Endothelial cell (in vitro differentiated cells): ENCODE data around the gene ADRM1. TPM values are rescaled to one million over a fixed set of nuclear protein-coding genes. Genes with fewer than 3 reads are reported as not detected.
A peak's percentile ranks its signal among the peaks of the same experiment; 100 is the strongest.

Source experiments
- DNase-seq: peaks from one replicate; pipeline ENCODE4 v3.0.0; 2021; ENCODE audit warnings: low spot score
- H3K27ac Mint-ChIP-seq: one replicate; pipeline ENCODE4 v1.8.0; 2021; ENCODE audit warnings: mixed read lengths, inconsistent platforms; ENCODE audit not compliant: unreplicated experiment
- H3K27me3 Mint-ChIP-seq: one replicate; pipeline ENCODE4 v1.8.0; 2021; ENCODE audit warnings: mild to moderate bottlenecking, moderate library complexity, mixed read lengths, inconsistent platforms; ENCODE audit not compliant: unreplicated experiment
- H3K36me3 Mint-ChIP-seq: one replicate; pipeline ENCODE4 v1.8.0; 2021; ENCODE audit warnings: mild to moderate bottlenecking, low read depth, mixed read lengths, inconsistent platforms; ENCODE audit not compliant: unreplicated experiment
- H3K4me1 Mint-ChIP-seq: one replicate; pipeline ENCODE4 v1.8.0; 2021; ENCODE audit warnings: mild to moderate bottlenecking, mixed read lengths, inconsistent platforms; ENCODE audit not compliant: unreplicated experiment
- H3K4me3 Mint-ChIP-seq: one replicate; pipeline ENCODE4 v1.8.0; 2021; ENCODE audit warnings: mild to moderate bottlenecking, mixed read lengths, inconsistent platforms; ENCODE audit not compliant: unreplicated experiment
- H3K9me3 Mint-ChIP-seq: one replicate; pipeline ENCODE4 v1.8.0; 2021; ENCODE audit warnings: mixed read lengths, inconsistent platforms; ENCODE audit not compliant: unreplicated experiment
- total RNA-seq: library from RNA; stranded (reverse); fragmentation: NEBNext Ultra II Directional; extraction: Animal tissue kit (Norgen Biotek cat#: 25700); gene quantifications from one replicate; pipeline ENCODE4 v1.2.1, GENCODE V29; 2021; ENCODE audit not compliant: unreplicated experiment
- TF ChIP-seq, protein P1 (sequence below): fragments of 200-600 bp; sonication (generic); IDR thresholded peaks from one replicate; pipeline ENCODE4 v1.5.0; 2021; ENCODE audit warnings: antibody characterized with exemption; ENCODE audit not compliant: unreplicated experiment

The ADRM1 gene
- total RNA-seq, 1 donor from 2014 or later = 132 TPM

DNA sequence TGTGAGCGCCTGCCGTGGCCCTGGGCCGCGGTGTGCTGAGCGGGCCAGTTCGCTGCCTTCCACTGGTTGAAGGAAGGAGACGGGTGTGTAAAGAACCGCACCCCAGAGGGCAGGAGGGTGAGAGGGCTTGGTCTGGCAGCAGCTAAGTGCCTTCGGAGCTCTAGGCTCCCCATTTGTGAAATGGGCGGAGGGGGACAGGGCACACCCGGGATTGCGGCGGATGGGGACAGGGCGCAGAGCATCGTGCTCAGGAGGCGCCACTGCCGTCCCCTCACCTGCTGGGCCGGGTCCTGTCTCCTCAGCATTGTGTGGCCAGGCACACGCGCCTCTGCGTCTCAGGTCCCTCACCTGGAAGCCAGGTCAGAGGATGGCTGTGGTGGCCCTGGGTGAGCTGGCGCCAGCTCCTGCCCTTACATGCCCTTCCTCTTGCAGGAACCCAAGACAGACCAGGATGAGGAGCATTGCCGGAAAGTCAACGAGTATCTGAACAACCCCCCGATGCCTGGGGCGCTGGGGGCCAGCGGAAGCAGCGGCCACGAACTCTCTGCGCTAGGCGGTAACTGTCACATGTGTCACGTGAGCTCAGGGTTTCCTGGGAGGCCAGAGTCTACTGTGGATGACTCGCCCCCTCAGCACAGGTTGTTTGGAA, 3.1 kb downstream of the ADRM1 start:
- Mint-ChIP-seq H3K4me3 (peak overlapping the region; percentile 72), H3K27ac (peak overlapping the region; percentile 17), H3K27me3 (peaks cover 15% of the 10 kb centered on the region), H3K4me1 (peaks cover 18% of the 10 kb centered on the region), H3K9me3 (no peaks in the 10 kb centered on the region), H3K36me3 (peaks cover 21% of the 10 kb centered on the region)
- TF ChIP-seq, protein P1, sequence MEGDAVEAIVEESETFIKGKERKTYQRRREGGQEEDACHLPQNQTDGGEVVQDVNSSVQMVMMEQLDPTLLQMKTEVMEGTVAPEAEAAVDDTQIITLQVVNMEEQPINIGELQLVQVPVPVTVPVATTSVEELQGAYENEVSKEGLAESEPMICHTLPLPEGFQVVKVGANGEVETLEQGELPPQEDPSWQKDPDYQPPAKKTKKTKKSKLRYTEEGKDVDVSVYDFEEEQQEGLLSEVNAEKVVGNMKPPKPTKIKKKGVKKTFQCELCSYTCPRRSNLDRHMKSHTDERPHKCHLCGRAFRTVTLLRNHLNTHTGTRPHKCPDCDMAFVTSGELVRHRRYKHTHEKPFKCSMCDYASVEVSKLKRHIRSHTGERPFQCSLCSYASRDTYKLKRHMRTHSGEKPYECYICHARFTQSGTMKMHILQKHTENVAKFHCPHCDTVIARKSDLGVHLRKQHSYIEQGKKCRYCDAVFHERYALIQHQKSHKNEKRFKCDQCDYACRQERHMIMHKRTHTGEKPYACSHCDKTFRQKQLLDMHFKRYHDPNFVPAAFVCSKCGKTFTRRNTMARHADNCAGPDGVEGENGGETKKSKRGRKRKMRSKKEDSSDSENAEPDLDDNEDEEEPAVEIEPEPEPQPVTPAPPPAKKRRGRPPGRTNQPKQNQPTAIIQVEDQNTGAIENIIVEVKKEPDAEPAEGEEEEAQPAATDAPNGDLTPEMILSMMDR = no peak
- no peak for DNase-seq

DNA sequence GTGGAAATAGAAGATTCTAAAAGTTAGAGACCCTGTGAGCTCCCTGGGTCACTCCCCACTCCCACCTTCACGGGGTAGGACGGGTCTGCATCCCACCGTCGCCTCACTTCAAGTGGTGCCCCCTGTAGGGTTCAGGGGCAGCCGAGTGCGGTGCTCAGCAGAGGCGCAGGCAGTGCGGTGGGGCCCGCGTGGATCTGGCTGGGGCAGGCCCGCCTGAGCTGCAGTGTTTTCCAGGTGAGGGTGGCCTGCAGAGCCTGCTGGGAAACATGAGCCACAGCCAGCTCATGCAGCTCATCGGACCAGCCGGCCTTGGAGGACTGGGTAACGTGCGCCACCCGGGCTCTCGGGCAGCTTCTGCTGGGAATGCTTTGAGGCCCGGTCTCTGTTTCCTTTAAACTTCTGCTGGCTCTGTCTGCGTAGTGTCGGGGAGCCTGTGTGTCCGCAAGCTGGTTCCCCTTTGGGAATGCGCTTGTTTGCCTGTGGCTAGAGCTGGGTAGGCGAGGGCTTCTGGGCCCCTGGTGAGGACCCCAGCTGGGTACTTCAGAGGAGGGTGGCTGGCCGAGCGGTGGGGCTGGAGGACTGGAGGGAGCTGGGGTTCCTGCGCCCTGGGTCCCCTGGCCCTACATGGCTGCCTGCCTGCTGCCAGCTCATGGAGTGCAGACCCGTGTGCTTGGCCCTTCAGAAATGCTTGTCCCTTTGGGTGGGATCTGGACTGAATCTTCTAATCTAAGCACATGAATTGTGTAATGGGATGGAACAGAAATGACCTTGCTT, 3.8 kb downstream of the ADRM1 start:
- Mint-ChIP-seq H3K27ac (no peak overlapping the region), H3K27me3 (peaks cover 9% of the 10 kb centered on the region), H3K36me3 (peaks cover 19% of the 10 kb centered on the region), H3K4me3 (no peak overlapping the region), H3K4me1 (peaks cover 15% of the 10 kb centered on the region), H3K9me3 (no peaks in the 10 kb centered on the region)
- TF ChIP-seq, protein P1 = no peak
- DNase-seq = no peak

DNA sequence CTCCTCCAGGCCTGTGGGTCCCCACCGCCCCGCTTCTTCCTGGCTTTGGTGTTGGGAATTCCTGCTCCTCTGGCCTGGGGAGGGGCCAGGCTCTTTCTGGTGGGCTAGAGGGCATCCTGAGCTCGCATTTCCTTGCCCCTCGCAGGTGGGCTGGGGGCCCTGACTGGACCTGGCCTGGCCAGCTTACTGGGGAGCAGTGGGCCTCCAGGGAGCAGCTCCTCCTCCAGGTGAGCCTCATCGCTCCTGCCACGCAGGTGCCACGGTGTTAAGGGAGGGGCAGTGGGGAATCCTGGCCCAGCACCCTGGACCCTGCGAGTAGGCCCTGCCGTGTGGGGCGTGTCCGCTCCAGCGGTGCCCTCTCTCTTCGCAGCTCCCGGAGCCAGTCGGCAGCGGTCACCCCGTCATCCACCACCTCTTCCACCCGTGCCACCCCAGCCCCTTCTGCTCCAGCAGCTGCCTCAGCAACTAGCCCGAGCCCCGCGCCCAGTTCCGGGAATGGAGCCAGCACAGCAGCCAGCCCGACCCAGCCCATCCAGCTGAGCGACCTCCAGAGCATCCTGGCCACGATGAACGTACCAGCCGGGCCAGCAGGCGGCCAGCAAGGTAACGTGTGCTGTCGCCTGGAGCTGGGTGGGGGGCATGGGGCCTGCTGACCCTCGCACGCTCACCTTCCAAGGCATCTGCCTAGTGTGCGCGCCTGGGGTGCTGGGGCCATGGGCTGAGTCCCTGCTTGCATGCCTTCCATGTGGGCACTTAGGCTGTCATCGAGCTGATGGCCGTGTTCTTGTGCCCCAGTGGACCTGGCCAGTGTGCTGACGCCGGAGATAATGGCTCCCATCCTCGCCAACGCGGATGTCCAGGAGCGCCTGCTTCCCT, 4.7 kb downstream of the ADRM1 start:
- H3K4me3 Mint-ChIP-seq = no peak overlapping the region
- no peak for DNase-seq
- H3K27ac Mint-ChIP-seq = no peak overlapping the region
- H3K36me3 Mint-ChIP-seq = peaks cover 19% of the 10 kb centered on the region
- peaks cover 15% of the 10 kb centered on the region for H3K4me1 Mint-ChIP-seq
- no peaks in the 10 kb centered on the region for H3K9me3 Mint-ChIP-seq
- TF ChIP-seq, protein P1 = no peak
- peaks cover 7% of the 10 kb centered on the region for H3K27me3 Mint-ChIP-seq

DNA sequence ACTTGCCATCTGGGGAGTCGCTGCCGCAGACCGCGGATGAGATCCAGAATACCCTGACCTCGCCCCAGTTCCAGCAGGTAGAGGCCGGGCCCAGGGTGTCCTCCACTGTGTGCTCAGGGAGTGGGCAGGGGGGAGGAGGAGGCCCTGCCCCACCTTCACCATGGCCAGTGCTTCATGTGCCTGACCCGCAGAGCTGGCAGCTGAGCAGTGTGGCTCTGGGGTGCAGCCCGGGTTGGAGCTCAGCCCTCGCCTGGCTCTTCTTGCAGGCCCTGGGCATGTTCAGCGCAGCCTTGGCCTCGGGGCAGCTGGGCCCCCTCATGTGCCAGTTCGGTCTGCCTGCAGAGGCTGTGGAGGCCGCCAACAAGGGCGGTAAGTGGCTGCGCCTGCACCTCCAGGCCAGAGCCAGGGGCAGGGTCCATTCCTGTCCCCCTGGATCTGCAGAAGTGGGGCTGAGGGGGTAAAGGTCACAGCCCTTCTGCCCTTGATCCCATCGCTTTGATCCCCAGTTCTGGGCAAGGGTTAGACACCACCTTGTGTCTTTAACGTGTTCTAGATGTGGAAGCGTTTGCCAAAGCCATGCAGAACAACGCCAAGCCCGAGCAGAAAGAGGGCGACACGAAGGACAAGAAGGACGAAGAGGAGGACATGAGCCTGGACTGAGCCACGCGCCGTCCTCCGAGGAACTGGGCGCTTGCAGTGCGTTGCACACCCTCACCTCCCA, 5.5 kb downstream of the ADRM1 start:
- DNase-seq = no peak
- Mint-ChIP-seq H3K36me3 (peaks cover 19% of the 10 kb centered on the region), H3K4me1 (peaks cover 15% of the 10 kb centered on the region), H3K27me3 (peaks cover 7% of the 10 kb centered on the region), H3K9me3 (no peaks in the 10 kb centered on the region), H3K4me3 (no peak overlapping the region), H3K27ac (no peak overlapping the region)
- TF ChIP-seq, protein P1 = no peak
